GM12878 (cell line): Measurements from ENCODE around the gene SLCO3A1. TPM values are rescaled to one million over a fixed set of nuclear protein-coding genes. Genes with fewer than 3 reads are reported as not detected.

Source experiments
- ATAC-seq: fragments of 200-7000 bp; cut with Tn5 transposase; 3 replicates; pipeline ENCODE4 v1.9.1; 2020; ENCODE audit warnings: mild to moderate bottlenecking, moderate library complexity
- BruUV-seq: library from RNA; stranded (reverse); fragments of 400-500 nt; replicated peaks from 2 replicates; lab custom pipeline; 2021; lab: Mats Ljungman, UMichigan
- CTCF ChIA-PET: fragments of 300-600 bp; sonication (Branson Sonifier 250); formaldehyde crosslinking; extraction: SDS; loops from one replicate; lab custom pipeline; 2021; ENCODE audit warnings: inconsistent platforms; lab: Yijun Ruan, JAX
- POLR2A ChIA-PET: fragments of 350-600 bp; formaldehyde crosslinking; extraction: SDS; loops from one replicate; lab custom pipeline; 2021; ENCODE audit warnings: inconsistent platforms; lab: Charles Lee
- RAD21 ChIA-PET: fragments of 300-600 bp; sonication (Branson Sonifier 250); formaldehyde crosslinking; loops from one replicate; lab custom pipeline; 2023; ENCODE audit warnings: antibody characterized with exemption; ENCODE audit not compliant: unreplicated experiment; lab: Charles Lee
- SMC1A ChIA-PET: fragments of 300-600 bp; sonication (Branson Sonifier 250); formaldehyde crosslinking; loops from one replicate; lab custom pipeline; 2023; ENCODE audit not compliant: unreplicated experiment, uncharacterized antibody; lab: Charles Lee
- DNase-seq: peaks from one replicate; pipeline ENCODE4 v3.0.0-alpha.2; 2011; ENCODE audit warnings: low read depth, low spot score
- FAIRE-seq: peaks from 3 replicates; lab custom pipeline; 2011; peaks lifted over from hg19 to GRCh38; lab: Jason Lieb, UNC
- H2AFZ ChIP-seq: 2 replicates; pipeline ENCODE4 v1.6.0; 2011; ENCODE audit warnings: low read depth, low read length, control low read depth; ENCODE audit not compliant: control insufficient read depth
- H3K27ac ChIP-seq: 2 replicates; pipeline ENCODE4 v1.5.1; 2011; ENCODE audit warnings: control low read depth; ENCODE audit not compliant: control insufficient read depth, insufficient read depth
- H3K27me3 ChIP-seq, 2 experiments: replicated peaks in 1 of 2; 2 replicates each; pipeline versions ENCODE4 v1.6.0 to v1.6.1; 2011; ENCODE audit warnings: low read length in 1 of 2; ENCODE audit not compliant: control insufficient read depth in 2 of 2, insufficient read depth in 2 of 2
- H3K36me3 ChIP-seq, 2 experiments: 2 replicates each; pipeline ENCODE4 v1.5.1; 2011; ENCODE audit warnings: low read length in 1 of 2; ENCODE audit not compliant: control insufficient read depth in 2 of 2, insufficient read depth in 2 of 2
- H3K4me1 ChIP-seq: 2 replicates; pipeline ENCODE4 v1.6.1; 2011; ENCODE audit warnings: mild to moderate bottlenecking, low read length, moderate library complexity, mixed read lengths; ENCODE audit not compliant: control insufficient read depth, insufficient read depth
- H3K4me2 ChIP-seq: 2 replicates; pipeline ENCODE4 v1.6.0; 2011; ENCODE audit warnings: control low read depth; ENCODE audit not compliant: control insufficient read depth, insufficient read depth
- H3K4me3 ChIP-seq: fragments of 200-600 bp; sonication (generic); 2 replicates; pipeline ENCODE4 v1.5.1; 2016
- H3K79me2 ChIP-seq: 2 replicates; pipeline ENCODE4 v1.6.0; 2011; ENCODE audit warnings: low read length; ENCODE audit not compliant: control insufficient read depth, insufficient read depth
- H3K9ac ChIP-seq: 2 replicates; pipeline ENCODE4 v1.8.0; 2011; ENCODE audit warnings: low read length, control low read depth, mixed read lengths; ENCODE audit not compliant: control insufficient read depth, insufficient read depth
- H3K9me3 ChIP-seq: replicated peaks from 3 replicates; pipeline ENCODE4 v1.5.1; 2011; ENCODE audit warnings: mild to moderate bottlenecking, low read length; ENCODE audit not compliant: control insufficient read depth, insufficient read depth
- H4K20me1 ChIP-seq: 2 replicates; pipeline ENCODE4 v1.6.0; 2011; ENCODE audit not compliant: control insufficient read depth, insufficient read depth
- CBX3 ChIP-seq: fragments of 200-600 bp; sonication (generic); IDR thresholded peaks from 2 replicates; pipeline ENCODE4 v1.6.1; 2016; ENCODE audit warnings: low read depth, borderline replicate concordance
- CHD1 ChIP-seq: IDR thresholded peaks from 2 replicates; pipeline ENCODE4 v1.6.1; 2012; ENCODE audit warnings: low read depth, low read length, improper control_type of control experiment
- CTCF ChIP-seq, 3 experiments: IDR thresholded peaks in 2 of 3; conservative IDR thresholded peaks in 1 of 3; 2 replicates each; pipeline ENCODE4 v1.5.1; 2011; ENCODE audit warnings: low read depth in 3 of 3, low read length in 3 of 3, mild to moderate bottlenecking in 3 of 3, control low read depth in 2 of 3, moderate library complexity in 2 of 3, inconsistent platforms in 1 of 3, mixed read lengths in 1 of 3; ENCODE audit not compliant: control insufficient read depth in 2 of 3, insufficient read depth in 1 of 3; ENCODE audit errors: extremely low read depth in 1 of 3
- ELK1 ChIP-seq: IDR thresholded peaks from 2 replicates; pipeline ENCODE4 v1.6.1; 2012; ENCODE audit warnings: low read depth, low read length, improper control_type of control experiment
- HDAC6 ChIP-seq: fragments of 200-600 bp; sonication (generic); IDR thresholded peaks from one replicate; pipeline ENCODE4 v1.8.0; 2017; ENCODE audit warnings: antibody characterized with exemption; ENCODE audit not compliant: unreplicated experiment
- IKZF1 ChIP-seq: fragments of 450-650 bp; conservative IDR thresholded peaks from 2 replicates; pipeline ENCODE4 v1.6.1; 2017; ENCODE audit warnings: antibody characterized with exemption, mild to moderate bottlenecking
- IRF4 ChIP-seq: IDR thresholded peaks from 2 replicates; pipeline ENCODE4 v1.6.1; 2011; ENCODE audit warnings: low read depth, low read length
- LARP7 ChIP-seq: fragments of 450-650 bp; IDR thresholded peaks from 2 replicates; pipeline ENCODE4 v1.6.1; 2017; ENCODE audit warnings: mild to moderate bottlenecking
- NFXL1 ChIP-seq: fragments of 450-650 bp; IDR thresholded peaks from 2 replicates; pipeline ENCODE4 v1.6.1; 2017; ENCODE audit warnings: antibody characterized with exemption, mild to moderate bottlenecking, borderline replicate concordance
- SUZ12 ChIP-seq: fragments of 200-600 bp; sonication (generic); IDR thresholded peaks from one replicate; pipeline ENCODE4 v1.6.1; 2018; ENCODE audit warnings: antibody characterized with exemption, mild to moderate bottlenecking; ENCODE audit not compliant: unreplicated experiment
- TBL1XR1 ChIP-seq: IDR thresholded peaks from 2 replicates; pipeline ENCODE4 v1.6.1; 2012; ENCODE audit warnings: low read depth, low read length, improper control_type of control experiment
- YBX1 ChIP-seq: fragments of 450-650 bp; IDR thresholded peaks from 2 replicates; pipeline ENCODE4 v1.6.1; 2016; ENCODE audit warnings: antibody characterized with exemption
- WGBS: methylation state at CpG from one replicate; pipeline ENCODE4 v1.1.6; 2016; ENCODE audit warnings: low lambda C conversion rate; ENCODE audit not compliant: insufficient replicate concordance, insufficient coverage; ENCODE audit errors: missing lambda C conversion rate; 5-methylcytosine and 5-hydroxymethylcytosine counted together
- in situ Hi-C: fragments of 300-500 bp; cut with MboI; formaldehyde crosslinking; loops from 9 replicates; pipeline ENCODE4 v1.14.3; 2018; ENCODE audit warnings: mixed read lengths
- intact Hi-C: fragments of 100-400 bp; cut with micrococcal nuclease; formaldehyde crosslinking; loops from one replicate; pipeline ENCODE4 v1.14.2; 2022; ENCODE audit not compliant: unreplicated experiment
- polyA plus RNA-seq, 11 experiments: library from polyadenylated mRNA; depleted of rRNA in 4 of 11; unstranded in 6 of 11; stranded (reverse) in 5 of 11; fragments of >200 nt; fragmentation: Nextera tagmentation in 4 of 11; fragmentation: Illumina TruSeq in 1 of 11; extraction: Ambion mirVana in 4 of 11; extraction: Trizol in 1 of 11; gene quantifications; 1 replicate in 1 of 11; 2 replicates in 10 of 11; pipeline versions ENCODE4 v1.2.1 to v1.2.3, GENCODE V29; 2011 to 2016; ENCODE audit warnings: inconsistent platforms in 2 of 11, missing spikeins in 2 of 11, low read depth in 1 of 11
- total RNA-seq, 4 experiments: library from RNA; depleted of rRNA in 3 of 4; stranded (reverse); fragments of >200 nt in 3 of 4; fragmentation: Illumina TruSeq in 1 of 4; extraction: Trizol in 1 of 4; gene quantifications; 2 replicates each; pipeline versions ENCODE4 v1.2.1 to v1.2.3, GENCODE V29; 2013 to 2021

The SLCO3A1 gene
- total and polyA plus RNA-seq, 10 of the 15 experiments (the other 5 are each of a cell fraction or from before 2014, with no cell fraction given): 0.05 to 5.9 (median 0.31) TPM

- peak in 1 of 3 experiments; percentile 12; a peak in 1 of 6 replicates for TF ChIP-seq CTCF (IDR thresholded peaks at IDR 0.05 in 2 of 3, conservative IDR thresholded peaks at IDR 0.05 in 1 of 3; ENCODE audit: control insufficient read depth in 2 of 3, extremely low read depth in 1 of 3, insufficient read depth in 1 of 3, low read depth in 3 of 3, low read length in 3 of 3)
- TF ChIP-seq LARP7: no peak
- no peak overlapping the region for H3K9ac ChIP-seq
- POLR2A ChIA-PET: no interaction called here
- RAD21 ChIA-PET: interaction anchor here (0.6 kb wide), 1 partner anchor 164 kb away, joined by 3 read pairs; no protein-coding TSS in a partner anchor
- no peak overlapping the region for H3K4me3 ChIP-seq
- SMC1A ChIA-PET: no interaction called here
- H3K27me3 ChIP-seq: no peaks in the 10 kb centered on the region
- 24% methylated on average over 7 of the region's 7 CpGs for WGBS
- H3K4me1 ChIP-seq: no peaks in the 10 kb centered on the region
- no peak overlapping the region for H3K4me2 ChIP-seq
- H3K9me3 ChIP-seq: no peaks in the 10 kb centered on the region
- CTCF ChIA-PET: interaction anchor here (1.4 kb wide), 1 partner anchor 192 kb away, joined by 3 read pairs; no protein-coding TSS in a partner anchor
- H3K36me3 ChIP-seq: no peaks in the 10 kb centered on the region
- in situ Hi-C loops: no loop called here
- FAIRE-seq (no peak), ATAC-seq (peak; percentile 83), DNase-seq (no peak)
- no peak overlapping the region for H2AFZ ChIP-seq
- no peaks in the 10 kb centered on the region for H3K79me2 ChIP-seq
- H4K20me1 ChIP-seq: no peaks in the 10 kb centered on the region
- intact Hi-C loops: loop anchor here (2.0 kb wide), 1 partner anchor 119 kb away; no protein-coding TSS in a partner anchor
- no TSS peak for BruUV-seq
- H3K27ac ChIP-seq: no peak overlapping the region
Observed at GRCh38 chr15:91975241-91975978, 121.9 kb downstream of the SLCO3A1 start.

GRCh38 chr15:91976966-91977365 is 123.5 kb downstream of the SLCO3A1 start:
- no TSS peak for BruUV-seq
- ChIA-PET SMC1A (interaction anchor here (0.7 kb wide), 1 partner anchor 129 kb away, joined by 3 read pairs; no protein-coding TSS in a partner anchor), CTCF (interaction anchor here (1.4 kb wide), 1 partner anchor 193 kb away, joined by 3 read pairs; no protein-coding TSS in a partner anchor), POLR2A (no interaction called here), RAD21 (no interaction called here)
- no peak overlapping the region for H3K9ac ChIP-seq
- H2AFZ ChIP-seq: no peak overlapping the region
- no peak overlapping the region for H3K27ac ChIP-seq
- H3K36me3 ChIP-seq: no peaks in the 10 kb centered on the region
- no peaks in the 10 kb centered on the region for H3K79me2 ChIP-seq
- in situ Hi-C loops: no loop called here
- no peaks in the 10 kb centered on the region for H3K4me1 ChIP-seq
- FAIRE-seq: no peak
- WGBS: 42% methylated on average over 2 of the region's 2 CpGs
- H3K4me2 ChIP-seq: no peak overlapping the region
- H3K27me3 ChIP-seq: no peaks in the 10 kb centered on the region
- intact Hi-C loops: no loop called here
- no peak overlapping the region for H3K4me3 ChIP-seq
- no peak for DNase-seq
- H3K9me3 ChIP-seq: no peaks in the 10 kb centered on the region
- no peaks in the 10 kb centered on the region for H4K20me1 ChIP-seq
- TF ChIP-seq CBX3: no peak
- no peak for TF ChIP-seq YBX1
- no peak for TF ChIP-seq IRF4
- TF ChIP-seq IKZF1: no peak
- TF ChIP-seq NFXL1: no peak
- no peak for TF ChIP-seq CHD1
- TF ChIP-seq TBL1XR1: no peak
- no peak for TF ChIP-seq ELK1
- no peak for TF ChIP-seq SUZ12
- TF ChIP-seq HDAC6: no peak
- TF ChIP-seq, all 136 proteins: peak for 0
- ATAC-seq: no peak
